Caki2 (cell line): ENCODE data around the gene P2RY8. TPM values are rescaled to one million over a fixed set of nuclear protein-coding genes. Genes with fewer than 3 reads are reported as not detected.
"Not testable (repeated sequence)": the region's sequence is repeated elsewhere in the genome, so short reads cannot be mapped to it uniquely, and the experiment has no call there.

Experiments
- DNase-seq: peaks from one replicate; pipeline ENCODE4 v3.0.0-alpha.2; 2015; ENCODE audit warnings: low read depth
- in situ Hi-C: cut with HindIII; loops from 2 replicates; pipeline ENCODE4 v1.10.0; 2016; ENCODE audit warnings: low sequenced_read_pairs, low pct_unique_long_range_greater_than_20kb, mixed read lengths
- total RNA-seq: library from RNA; depleted of rRNA; stranded (reverse); fragments of >200 nt; shearing (Covaris generic); gene quantifications from 2 replicates; pipeline ENCODE4 v1.2.3, GENCODE V29; 2014; ENCODE audit warnings: low replicate concordance

The P2RY8 gene
- total RNA-seq, 1 experiment from 2014 or later = not detected

DNA sequence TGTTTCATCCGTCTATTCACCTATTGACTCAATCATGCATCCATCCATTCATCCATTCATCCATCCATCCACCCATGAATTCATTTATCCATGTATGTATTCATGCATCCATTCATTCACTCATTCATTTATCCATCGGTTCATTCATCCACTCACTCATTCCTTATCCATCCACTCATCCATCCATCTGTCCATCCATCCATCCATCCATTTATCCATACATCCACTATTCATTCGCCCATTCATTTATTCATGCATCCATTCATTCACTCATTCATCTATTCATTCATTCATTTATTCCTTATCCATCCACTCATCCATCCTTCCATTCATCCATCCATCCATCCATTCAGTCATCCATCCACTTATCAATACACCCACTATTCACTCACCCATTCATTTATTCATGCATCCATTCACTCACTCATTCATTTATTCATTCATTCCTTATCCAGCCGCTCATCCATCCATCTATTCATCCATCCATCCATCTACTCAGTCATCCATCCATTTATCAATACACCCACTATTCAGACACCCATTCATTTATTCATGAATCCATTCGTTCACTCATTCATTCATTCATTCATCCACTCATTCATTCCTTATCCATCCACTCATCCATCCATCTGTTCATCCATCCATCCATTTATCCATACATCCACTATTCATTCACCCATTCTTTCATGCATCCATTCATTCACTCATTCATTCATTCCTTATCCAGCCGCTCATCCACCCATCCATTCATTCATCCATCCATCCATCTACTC is 11.2 kb downstream of the P2RY8 start:
- no peak for DNase-seq
- in situ Hi-C loops = no loop called here

DNA sequence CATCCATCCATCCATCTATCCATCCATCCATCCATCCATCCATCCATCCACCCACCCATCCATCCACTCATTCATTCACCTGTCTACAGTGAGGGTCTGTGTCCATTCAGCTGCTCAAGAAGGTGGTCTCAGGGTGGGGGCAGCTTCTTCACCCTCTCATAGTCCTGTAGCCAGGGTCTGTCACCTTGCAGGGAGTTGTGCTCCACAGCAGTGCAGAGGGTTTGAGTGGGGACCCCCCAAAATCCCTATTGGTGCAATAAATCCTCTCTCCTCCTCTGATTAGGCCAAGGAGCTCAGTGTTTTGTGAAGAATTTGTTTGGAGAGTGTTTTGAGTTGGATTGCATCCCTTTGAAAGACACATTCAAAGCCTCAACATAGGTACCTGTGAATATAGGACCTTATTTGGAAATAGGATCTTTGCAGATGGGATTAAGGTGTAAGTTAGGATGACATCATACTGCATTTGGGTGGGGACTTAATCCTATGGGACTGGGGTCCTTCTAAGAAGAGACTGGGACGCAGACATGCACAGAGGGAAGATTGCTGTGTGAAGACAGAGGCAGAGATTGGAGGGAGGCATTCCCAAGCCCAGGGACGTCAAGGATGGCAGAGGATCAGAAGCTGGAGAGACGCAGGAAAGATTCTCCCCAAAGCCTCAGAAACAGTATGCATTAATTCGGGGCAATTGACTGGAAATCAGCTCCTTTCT is 12.0 kb downstream of the P2RY8 start:
- no peak for DNase-seq
- in situ Hi-C loops = no loop called here

- in situ Hi-C loops, DNase-seq: not testable (repeated sequence)
Observed at GRCh38 chrX:1522905-1523304, 14.1 kb downstream of the P2RY8 start.

DNA sequence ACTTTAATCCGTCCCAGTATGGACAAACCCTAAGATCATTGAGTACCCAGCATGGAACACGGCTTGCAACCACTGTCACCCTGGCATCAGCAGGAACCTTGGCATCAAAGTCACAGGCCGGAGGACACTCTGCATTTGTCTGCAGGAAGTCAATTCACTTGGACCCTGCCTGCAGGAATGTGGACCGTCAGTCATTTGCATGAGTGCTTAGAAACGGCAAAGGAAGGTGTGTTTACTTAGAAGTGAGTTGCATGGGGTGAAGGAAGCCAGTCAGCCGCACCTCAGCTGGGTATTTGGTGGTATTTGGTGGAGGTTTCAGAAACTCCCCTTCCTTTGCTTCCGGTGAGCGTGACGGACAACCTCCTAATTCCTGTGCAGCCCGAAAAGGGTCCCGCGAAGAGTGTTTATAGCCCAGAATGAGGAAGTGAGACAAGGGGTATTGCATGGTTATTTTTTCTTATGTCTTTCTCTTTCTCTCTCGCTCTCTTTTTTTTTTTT is 15.5 kb downstream of the P2RY8 start:
- in situ Hi-C loops = no loop called here
- DNase-seq = no peak

DNA sequence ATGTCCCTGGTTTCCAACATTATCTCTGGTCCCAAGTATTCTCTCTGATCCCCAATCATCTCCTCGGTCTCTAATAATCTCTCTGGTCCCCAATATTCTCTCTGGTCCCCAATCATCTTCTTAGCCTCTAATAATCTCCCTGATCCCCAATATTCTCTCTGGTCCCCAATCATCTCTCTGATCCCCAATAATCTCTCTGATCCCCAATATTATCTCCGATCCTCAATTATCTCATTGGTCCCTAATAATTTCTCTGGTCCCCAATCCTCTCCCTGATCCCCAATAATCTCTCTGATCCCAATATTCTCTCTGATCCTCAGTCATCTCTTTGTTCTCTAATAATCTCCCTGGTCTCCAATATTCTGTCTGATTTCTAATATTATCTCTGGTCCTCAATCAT is 16.6 kb downstream of the P2RY8 start:
- in situ Hi-C loops = no loop called here
- no peak for DNase-seq

GRCh38 chrX:1519022-1519497 is 17.9 kb downstream of the P2RY8 start:
- DNase-seq = no peak
- in situ Hi-C loops = no loop called here

GRCh38 chrX:1518512-1518911 is 18.5 kb downstream of the P2RY8 start:
- in situ Hi-C loops = no loop called here
- DNase-seq = no peak

GRCh38 chrX:1516596-1517104 is 20.3 kb downstream of the P2RY8 start:
- in situ Hi-C loops = no loop called here
- DNase-seq = no peak

DNA sequence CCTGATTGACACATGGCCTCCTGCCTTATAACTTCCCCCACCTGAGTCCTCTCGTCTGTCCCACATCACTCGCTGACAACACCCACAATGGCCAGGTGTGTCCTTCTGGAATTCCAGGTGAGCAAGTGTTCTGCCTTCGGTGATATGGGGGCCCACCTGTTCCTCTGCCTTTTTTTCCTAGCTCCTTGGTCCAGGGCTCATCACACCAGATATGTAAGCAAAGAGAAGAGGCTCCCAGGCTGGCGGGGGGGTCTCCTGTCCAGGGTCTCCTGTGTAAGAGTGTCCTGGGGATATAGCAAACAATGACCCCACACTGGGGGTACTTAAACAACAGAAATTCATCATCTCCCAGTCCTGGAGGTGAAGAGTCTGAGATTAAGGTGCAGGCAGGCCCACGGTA is 25.2 kb downstream of the P2RY8 start:
- in situ Hi-C loops = no loop called here
- no peak for DNase-seq

DNA sequence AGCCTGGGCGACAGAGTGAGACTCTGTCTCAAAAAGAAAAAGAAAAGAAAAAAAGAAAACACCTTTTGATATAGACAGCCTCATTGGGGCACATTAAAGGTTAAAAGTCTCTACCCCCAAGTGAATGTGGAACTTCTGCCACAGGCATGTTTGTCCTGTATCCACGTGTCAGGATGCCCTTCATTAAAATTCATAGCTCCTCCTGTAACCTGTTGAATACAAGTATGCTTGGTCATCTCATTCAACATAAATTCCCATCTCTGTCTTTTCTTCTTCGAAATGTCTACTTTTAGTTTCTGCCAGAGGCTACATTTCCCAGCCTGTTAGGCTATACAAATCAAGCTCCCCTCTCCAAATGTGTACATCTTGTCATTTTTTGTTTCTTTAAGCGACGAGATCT is 25.8 kb downstream of the P2RY8 start:
- in situ Hi-C loops = no loop called here
- no peak for DNase-seq

DNA sequence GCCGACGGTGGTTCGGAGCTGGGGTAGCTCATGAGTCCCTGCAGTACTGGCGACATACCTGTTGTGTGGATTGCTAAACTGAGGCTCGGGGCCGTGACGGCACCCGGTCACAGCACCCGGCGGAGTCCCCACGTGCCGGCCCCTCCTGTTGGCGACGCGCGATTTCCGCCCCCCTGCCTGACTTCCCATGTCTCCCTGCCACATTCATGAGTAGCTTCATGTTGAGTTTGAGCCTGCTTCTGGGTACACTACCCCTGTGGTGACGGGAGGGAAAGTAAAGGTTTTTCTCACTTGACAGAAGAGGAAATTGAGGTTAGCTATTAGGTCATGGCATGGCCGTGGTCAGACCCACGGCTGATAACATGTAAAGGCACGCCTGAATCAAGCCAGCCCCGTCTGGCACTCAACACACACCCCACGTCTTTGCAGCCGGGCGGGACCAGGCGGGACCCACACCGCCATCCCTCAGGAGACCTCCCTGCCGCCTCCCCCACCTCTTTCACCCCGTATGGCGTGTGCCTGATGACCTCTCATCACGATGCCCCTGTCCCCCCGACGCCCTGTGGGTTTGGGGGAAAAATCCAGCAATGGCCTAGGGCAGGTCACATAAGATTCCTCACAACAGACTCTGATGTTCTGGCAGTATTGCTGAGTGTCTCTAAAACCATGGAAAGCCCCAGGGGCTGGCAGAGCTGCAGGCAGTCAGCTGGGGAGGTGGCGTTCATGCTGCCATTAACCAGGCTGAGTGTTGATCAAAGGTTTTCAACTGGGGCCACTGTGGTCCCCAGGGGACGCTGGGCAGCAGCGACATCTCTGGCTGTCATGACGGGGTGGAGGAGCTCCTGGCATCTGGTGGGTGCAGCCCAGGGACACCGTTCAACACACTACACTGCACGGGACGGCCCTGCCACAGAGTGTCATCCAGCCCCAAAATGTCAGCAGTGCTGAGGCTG is 29.2 kb downstream of the P2RY8 start:
- DNase-seq = no peak
- in situ Hi-C loops = no loop called here

- no peak for DNase-seq
- in situ Hi-C loops = no loop called here
Observed at GRCh38 chrX:1506916-1507315, 30.1 kb downstream of the P2RY8 start.

- no peak for DNase-seq
- in situ Hi-C loops = no loop called here
Observed at GRCh38 chrX:1502853-1503252, 34.1 kb downstream of the P2RY8 start.

DNA sequence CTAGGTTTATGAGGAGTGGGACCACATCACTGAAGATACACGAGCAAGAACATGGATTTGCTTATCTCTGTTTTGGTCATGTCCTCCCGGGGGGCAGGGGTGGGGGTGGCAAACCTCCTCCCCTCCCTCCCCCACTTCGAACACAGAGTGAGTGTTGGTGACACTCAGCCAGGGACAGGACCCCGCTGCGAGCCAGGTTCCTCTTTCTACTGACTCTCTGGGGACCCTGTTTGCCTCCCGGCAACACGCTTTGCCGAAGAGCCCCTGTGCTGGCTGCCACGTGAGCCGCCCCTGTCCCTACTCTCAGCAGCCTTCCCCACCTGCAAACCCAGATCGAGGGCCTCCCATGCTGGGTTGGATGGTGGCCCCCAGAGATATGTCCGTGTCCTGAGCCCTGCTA is 34.7 kb downstream of the P2RY8 start:
- in situ Hi-C loops = no loop called here
- DNase-seq = no peak

- in situ Hi-C loops = no loop called here
- DNase-seq = no peak
Observed at GRCh38 chrX:1500701-1501624, 36.0 kb downstream of the P2RY8 start.

DNA sequence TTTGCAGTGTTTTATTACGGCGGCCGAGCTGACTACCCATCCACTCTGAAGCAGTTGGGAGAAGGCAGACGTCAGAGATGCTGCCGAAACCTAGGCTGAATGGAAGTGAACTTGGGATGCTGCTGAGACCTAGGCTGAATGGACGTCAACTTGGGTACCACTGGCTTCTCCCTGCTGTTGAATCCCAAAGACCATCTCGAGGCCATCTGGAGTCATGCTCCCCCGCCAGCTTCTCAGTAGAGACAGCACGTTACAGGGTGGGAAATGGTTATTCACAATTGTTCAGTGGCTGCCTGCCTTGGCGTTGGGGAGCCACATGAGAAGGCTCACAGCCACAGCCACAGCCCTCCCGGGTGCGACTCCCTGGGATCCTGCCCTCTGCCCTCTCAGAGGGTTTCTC is 40.9 kb downstream of the P2RY8 start:
- no peak for DNase-seq
- in situ Hi-C loops = no loop called here

DNA sequence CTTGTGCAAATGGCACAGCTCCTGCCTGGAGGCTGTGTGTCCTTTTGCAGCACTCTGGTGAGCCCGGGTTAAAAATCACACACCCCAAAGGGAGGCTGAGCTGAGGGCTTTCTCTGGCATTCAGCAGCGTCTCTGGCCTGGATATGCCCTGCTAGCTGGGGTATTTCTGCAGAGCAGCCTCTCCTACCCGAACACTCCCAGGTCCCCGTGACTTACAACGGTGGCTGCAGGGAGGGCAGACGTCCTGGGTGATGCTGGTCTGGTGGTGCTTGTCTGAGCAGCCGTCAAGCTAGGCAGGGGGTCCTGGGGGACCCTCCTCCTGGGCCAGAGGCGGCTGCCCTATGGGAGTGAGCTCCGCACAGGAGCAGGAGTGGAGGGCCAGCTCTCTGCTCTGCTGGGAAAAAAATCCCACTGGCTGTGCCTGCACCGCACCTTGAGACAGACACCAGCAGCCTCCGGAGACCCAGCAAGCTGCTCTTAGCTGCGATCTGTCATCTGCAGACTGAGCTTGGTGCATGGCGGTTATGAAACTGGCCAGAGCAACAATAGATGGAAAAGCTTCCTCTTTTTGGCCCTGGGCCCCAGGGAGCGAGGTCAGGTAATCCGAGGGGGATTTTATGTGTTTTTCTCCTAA is 43.0 kb downstream of the P2RY8 start:
- no peak for DNase-seq
- in situ Hi-C loops = no loop called here
